Chondrocyte (in vitro differentiated cells): ENCODE data around the gene PRDM10. TPM values are rescaled to one million over a fixed set of nuclear protein-coding genes. Genes with fewer than 3 reads are reported as not detected.

ENCODE experiments used
- DNase-seq: peaks from one replicate; pipeline ENCODE4 v3.0.0; 2021; ENCODE audit warnings: mixed read lengths, low spot score
- H3K27ac Mint-ChIP-seq: one replicate; pipeline ENCODE4 v1.8.0; 2021; ENCODE audit warnings: mild to moderate bottlenecking, moderate library complexity, mixed read lengths; ENCODE audit not compliant: unreplicated experiment
- H3K27me3 Mint-ChIP-seq: 2 replicates; pipeline ENCODE4 v1.8.0; 2021; ENCODE audit warnings: low read depth, mixed read lengths
- H3K36me3 Mint-ChIP-seq: 2 replicates; pipeline ENCODE4 v1.8.0; 2021; ENCODE audit warnings: low read depth, mixed read lengths
- H3K4me1 Mint-ChIP-seq: 2 replicates; pipeline ENCODE4 v1.8.0; 2021; ENCODE audit warnings: low read depth, mild to moderate bottlenecking, mixed read lengths
- H3K4me3 Mint-ChIP-seq: one replicate; pipeline ENCODE4 v1.8.0; 2021; ENCODE audit warnings: mild to moderate bottlenecking, moderate library complexity, mixed read lengths; ENCODE audit not compliant: unreplicated experiment
- H3K9me3 Mint-ChIP-seq: 2 replicates; pipeline ENCODE4 v1.8.0; 2021; ENCODE audit warnings: low read depth, mixed read lengths
- CTCF ChIP-seq: fragments of 200-600 bp; sonication (generic); IDR thresholded peaks from 2 replicates; pipeline ENCODE4 v1.5.0; 2021; ENCODE audit warnings: antibody characterized with exemption, mild to moderate bottlenecking, moderate library complexity
- total RNA-seq: library from RNA; stranded (reverse); gene quantifications from 3 replicates; pipeline ENCODE4 v1.2.1, GENCODE V29; 2021

The PRDM10 gene
- total RNA-seq, 1 donor from 2014 or later, result 8.2 TPM

GRCh38 chr11:130034236-130034635 is 31.6 kb upstream of the PRDM10 start:
- H3K27ac Mint-ChIP-seq, result no peak overlapping the region
- H3K9me3 Mint-ChIP-seq, result no peaks in the 10 kb centered on the region
- no peak overlapping the region for H3K4me3 Mint-ChIP-seq
- TF ChIP-seq CTCF, result no peak
- DNase-seq, result no peak
- H3K36me3 Mint-ChIP-seq, result no peaks in the 10 kb centered on the region
- H3K27me3 Mint-ChIP-seq, result no peaks in the 10 kb centered on the region
- H3K4me1 Mint-ChIP-seq, result peaks cover under 1% of the 10 kb centered on the region

GRCh38 chr11:130032931-130033330 is 30.3 kb upstream of the PRDM10 start:
- no peak for TF ChIP-seq CTCF
- no peak overlapping the region for H3K4me3 Mint-ChIP-seq

GRCh38 chr11:130031945-130032344 is 29.3 kb upstream of the PRDM10 start:
- DNase-seq, result no peak
- Mint-ChIP-seq H3K27ac (no peak overlapping the region), H3K9me3 (no peaks in the 10 kb centered on the region), H3K4me3 (no peak overlapping the region), H3K27me3 (no peaks in the 10 kb centered on the region), H3K4me1 (peaks cover 3% of the 10 kb centered on the region), H3K36me3 (no peaks in the 10 kb centered on the region)
- no peak for TF ChIP-seq CTCF

More at GRCh38 chr11:130032931-130033330, 30.3 kb upstream of the PRDM10 start:
- DNase-seq, result no peak
- H3K27ac Mint-ChIP-seq, result no peak overlapping the region
- H3K9me3 Mint-ChIP-seq, result no peaks in the 10 kb centered on the region
- no peaks in the 10 kb centered on the region for H3K36me3 Mint-ChIP-seq
- peaks cover 3% of the 10 kb centered on the region for H3K4me1 Mint-ChIP-seq
- no peaks in the 10 kb centered on the region for H3K27me3 Mint-ChIP-seq

- TF ChIP-seq CTCF, result no peak
- no peaks in the 10 kb centered on the region for H3K36me3 Mint-ChIP-seq
- H3K4me3 Mint-ChIP-seq, result no peak overlapping the region
- H3K27ac Mint-ChIP-seq, result no peak overlapping the region
- H3K9me3 Mint-ChIP-seq, result no peaks in the 10 kb centered on the region
- no peaks in the 10 kb centered on the region for H3K27me3 Mint-ChIP-seq
- no peak for DNase-seq
- H3K4me1 Mint-ChIP-seq, result peaks cover 3% of the 10 kb centered on the region
Observed at GRCh38 chr11:130031056-130031455, 28.4 kb upstream of the PRDM10 start.

- H3K36me3 Mint-ChIP-seq, result no peaks in the 10 kb centered on the region
- H3K27ac Mint-ChIP-seq, result no peak overlapping the region
- no peak overlapping the region for H3K4me3 Mint-ChIP-seq
- H3K9me3 Mint-ChIP-seq, result no peaks in the 10 kb centered on the region
- TF ChIP-seq CTCF, result no peak
- DNase-seq, result no peak
- H3K27me3 Mint-ChIP-seq, result no peaks in the 10 kb centered on the region
- peaks cover 5% of the 10 kb centered on the region for H3K4me1 Mint-ChIP-seq
Observed at GRCh38 chr11:130029137-130029536, 26.5 kb upstream of the PRDM10 start.
